HepG2 (cell line): ENCODE data around the gene SLC7A10. TPM values are rescaled to one million over a fixed set of nuclear protein-coding genes. Genes with fewer than 3 reads are reported as not detected.

ENCODE experiments used
- CBX5 ChIP-seq: sonication (generic); formaldehyde crosslinking; IDR thresholded peaks from 2 replicates; pipeline ENCODE4 v1.4.0; 2020; ENCODE audit warnings: missing genetic modification reagents, borderline replicate concordance
- ERF ChIP-seq: IDR thresholded peaks from 2 replicates; pipeline ENCODE4 v1.6.1; 2018; ENCODE audit warnings: missing biosample characterization, missing genetic modification reagents
- FIP1L1 ChIP-seq: fragments of 200-400 bp; formaldehyde crosslinking; IDR thresholded peaks from 2 replicates; pipeline ENCODE4 v1.6.1; 2018; ENCODE audit warnings: low read depth, mild to moderate bottlenecking, low read length, moderate library complexity, borderline replicate concordance; ENCODE audit not compliant: insufficient read depth
- HNRNPUL1 ChIP-seq: fragments of 200-400 bp; formaldehyde crosslinking; IDR thresholded peaks from 2 replicates; pipeline ENCODE4 v1.6.1; 2017; ENCODE audit warnings: low read depth, mild to moderate bottlenecking, low read length, moderate library complexity
- KDM5A ChIP-seq: fragments of 200-600 bp; sonication (generic); IDR thresholded peaks from 2 replicates; pipeline ENCODE4 v1.7.0; 2018; ENCODE audit warnings: antibody characterized with exemption, mild to moderate bottlenecking, low read length, borderline replicate concordance
- MEIS1 ChIP-seq: sonication (generic); formaldehyde crosslinking; IDR thresholded peaks from 2 replicates; pipeline ENCODE4 v1.9.0; 2021; ENCODE audit warnings: mild to moderate bottlenecking, missing genetic modification reagents, moderate library complexity, borderline replicate concordance
- MIER3 ChIP-seq: IDR thresholded peaks from 2 replicates; pipeline ENCODE4 v1.6.1; 2016; ENCODE audit warnings: missing compliant biosample characterization, borderline replicate concordance
- NAIF1 ChIP-seq: sonication (generic); formaldehyde crosslinking; IDR thresholded peaks from 2 replicates; pipeline ENCODE4 v1.5.0; 2020; ENCODE audit warnings: mild to moderate bottlenecking, missing genetic modification reagents, borderline replicate concordance
- PHF5A ChIP-seq: IDR thresholded peaks from one replicate; pipeline ENCODE4 v1.6.1; 2018; ENCODE audit warnings: low read depth, missing genetic modification reagents; ENCODE audit not compliant: unreplicated experiment
- PHF8 ChIP-seq: sonication (generic); formaldehyde crosslinking; IDR thresholded peaks from 2 replicates; pipeline ENCODE4 v1.5.0; 2020; ENCODE audit warnings: missing genetic modification reagents
- POLR2A ChIP-seq, 2 experiments: IDR thresholded peaks; 2 replicates each; pipeline ENCODE4 v1.6.1; 2011; ENCODE audit warnings: low read depth in 2 of 2, low read length in 2 of 2, mild to moderate bottlenecking in 1 of 2, moderate library complexity in 1 of 2; ENCODE audit not compliant: insufficient read depth in 1 of 2
- SP2 ChIP-seq: sonication (generic); formaldehyde crosslinking; IDR thresholded peaks from 2 replicates; pipeline ENCODE4 v1.5.1; 2020; ENCODE audit warnings: mild to moderate bottlenecking, missing genetic modification reagents
- SRSF9 ChIP-seq: fragments of 200-400 bp; formaldehyde crosslinking; IDR thresholded peaks from 2 replicates; pipeline ENCODE4 v1.6.1; 2018; ENCODE audit warnings: borderline replicate concordance, mild to moderate bottlenecking, low read depth, low read length; ENCODE audit not compliant: insufficient read depth, poor library complexity, severe bottlenecking
- SRY ChIP-seq: sonication (generic); formaldehyde crosslinking; IDR thresholded peaks from 2 replicates; pipeline ENCODE4 v1.8.0; 2022; ENCODE audit warnings: mild to moderate bottlenecking, missing genetic modification reagents
- TP53 ChIP-seq: sonication (generic); formaldehyde crosslinking; conservative IDR thresholded peaks from 2 replicates; pipeline ENCODE4 v1.4.0; 2020; ENCODE audit warnings: missing genetic modification reagents
- ZKSCAN1 ChIP-seq: fragments of 150-350 bp; IDR thresholded peaks from 2 replicates; pipeline ENCODE4 v1.6.1; 2014; ENCODE audit warnings: low read length
- ZNF343 ChIP-seq: sonication (generic); formaldehyde crosslinking; IDR thresholded peaks from 2 replicates; pipeline ENCODE4 v1.4.0; 2020; ENCODE audit warnings: mild to moderate bottlenecking, missing genetic modification reagents
- ZNF572 ChIP-seq: sonication (generic); formaldehyde crosslinking; IDR thresholded peaks from 2 replicates; pipeline ENCODE4 v1.5.1; 2020; ENCODE audit warnings: mild to moderate bottlenecking, missing genetic modification reagents
- ZNF614 ChIP-seq: IDR thresholded peaks from 2 replicates; pipeline ENCODE4 v1.6.1; 2018; ENCODE audit warnings: missing biosample characterization, missing genetic modification reagents, inconsistent platforms, borderline replicate concordance
- polyA plus RNA-seq, 8 experiments: library from polyadenylated mRNA; depleted of rRNA in 3 of 8; stranded (reverse) in 7 of 8; unstranded in 1 of 8; fragments of >200 nt; fragmentation: Illumina TruSeq in 4 of 8; extraction: Trizol in 4 of 8; gene quantifications; 2 replicates each; pipeline versions ENCODE4 v1.2.1 to v1.2.3, GENCODE V29; 2011 to 2016; ENCODE audit warnings: low read depth in 4 of 8, missing spikeins in 1 of 8, mixed read lengths in 1 of 8; ENCODE audit not compliant: insufficient read depth in 1 of 8
- total RNA-seq, 5 experiments: library from RNA; depleted of rRNA; stranded (reverse); fragments of >200 nt; fragmentation: Illumina TruSeq; extraction: Trizol; gene quantifications; 2 replicates each; pipeline ENCODE4 v1.2.3, GENCODE V29; 2016; ENCODE audit warnings: low read depth in 1 of 5
- TF ChIP-seq, protein P1 (sequence below): sonication (generic); formaldehyde crosslinking; IDR thresholded peaks from 2 replicates; pipeline ENCODE4 v1.8.0; 2022; ENCODE audit warnings: low read depth, missing genetic modification reagents
- TF ChIP-seq, protein P2 (sequence below): sonication (generic); formaldehyde crosslinking; IDR thresholded peaks from 2 replicates; pipeline ENCODE4 v1.4.0; 2020; ENCODE audit warnings: mild to moderate bottlenecking, missing genetic modification reagents
- TF ChIP-seq, protein P3 (sequence below): sonication (generic); formaldehyde crosslinking; conservative IDR thresholded peaks from 2 replicates; pipeline ENCODE4 v1.4.0; 2020; ENCODE audit warnings: missing genetic modification reagents

The SLC7A10 gene
- total and polyA plus RNA-seq, 2 of the 13 experiments (the other 11 are each of a cell fraction or from before 2014, with no cell fraction given): 1.1 to 2.2 TPM

DNA sequence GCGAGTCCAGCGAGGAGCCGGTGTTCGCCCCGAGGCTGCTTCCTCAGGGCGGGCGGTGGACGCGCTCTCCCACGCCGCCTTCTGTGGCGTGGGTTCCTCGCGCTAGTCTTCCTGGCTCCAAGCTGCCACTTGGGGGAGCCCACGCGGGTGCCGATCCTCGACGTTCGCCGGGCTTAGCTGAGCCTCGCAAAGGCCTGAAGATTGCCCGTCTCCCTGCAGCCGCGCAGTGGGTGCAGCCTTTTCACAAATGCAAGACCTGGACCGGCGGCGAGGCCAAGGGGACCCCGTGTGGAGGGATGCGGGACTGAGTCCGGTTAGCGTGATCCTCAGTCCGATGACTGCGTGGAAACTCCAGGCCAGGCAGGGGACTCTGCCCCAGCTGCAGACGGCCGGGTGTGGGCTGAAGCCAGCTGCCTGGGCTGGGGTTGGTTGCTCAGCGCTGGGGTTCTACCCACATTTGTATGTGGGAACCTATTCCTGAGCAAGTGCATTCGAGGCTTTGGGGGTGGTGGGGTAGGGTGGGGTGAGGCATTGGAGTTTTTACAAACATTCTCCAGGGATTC, 48.2 kb downstream of the SLC7A10 start (continued):
- TF ChIP-seq SP2 (CRISPR knock-in tag): no peak
- TF ChIP-seq, protein P1, sequence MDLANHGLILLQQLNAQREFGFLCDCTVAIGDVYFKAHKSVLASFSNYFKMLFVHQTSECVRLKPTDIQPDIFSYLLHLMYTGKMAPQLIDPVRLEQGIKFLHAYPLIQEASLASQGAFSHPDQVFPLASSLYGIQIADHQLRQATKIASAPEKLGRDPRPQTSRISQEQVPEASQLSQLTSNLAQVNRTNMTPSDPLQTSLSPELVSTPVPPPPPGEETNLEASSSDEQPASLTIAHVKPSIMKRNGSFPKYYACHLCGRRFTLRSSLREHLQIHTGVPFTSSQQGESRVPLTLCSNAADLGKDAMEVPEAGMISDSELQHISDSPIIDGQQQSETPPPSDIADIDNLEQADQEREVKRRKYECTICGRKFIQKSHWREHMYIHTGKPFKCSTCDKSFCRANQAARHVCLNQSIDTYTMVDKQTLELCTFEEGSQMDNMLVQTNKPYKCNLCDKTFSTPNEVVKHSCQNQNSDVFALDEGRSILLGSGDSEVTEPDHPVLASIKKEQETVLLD (CRISPR knock-in tag): no peak
- no peak for TF ChIP-seq TP53 (CRISPR knock-in tag)
- no peak for TF ChIP-seq ZKSCAN1
- TF ChIP-seq CBX5 (CRISPR knock-in tag): no peak
- no peak for TF ChIP-seq SRY (CRISPR knock-in tag)
- TF ChIP-seq ZNF614 (CRISPR knock-in tag): no peak
- no peak for TF ChIP-seq HNRNPUL1
- no peak for TF ChIP-seq MEIS1
- no peak for TF ChIP-seq FIP1L1
- TF ChIP-seq KDM5A: no peak
- TF ChIP-seq PHF5A: no peak
- TF ChIP-seq, protein P2, sequence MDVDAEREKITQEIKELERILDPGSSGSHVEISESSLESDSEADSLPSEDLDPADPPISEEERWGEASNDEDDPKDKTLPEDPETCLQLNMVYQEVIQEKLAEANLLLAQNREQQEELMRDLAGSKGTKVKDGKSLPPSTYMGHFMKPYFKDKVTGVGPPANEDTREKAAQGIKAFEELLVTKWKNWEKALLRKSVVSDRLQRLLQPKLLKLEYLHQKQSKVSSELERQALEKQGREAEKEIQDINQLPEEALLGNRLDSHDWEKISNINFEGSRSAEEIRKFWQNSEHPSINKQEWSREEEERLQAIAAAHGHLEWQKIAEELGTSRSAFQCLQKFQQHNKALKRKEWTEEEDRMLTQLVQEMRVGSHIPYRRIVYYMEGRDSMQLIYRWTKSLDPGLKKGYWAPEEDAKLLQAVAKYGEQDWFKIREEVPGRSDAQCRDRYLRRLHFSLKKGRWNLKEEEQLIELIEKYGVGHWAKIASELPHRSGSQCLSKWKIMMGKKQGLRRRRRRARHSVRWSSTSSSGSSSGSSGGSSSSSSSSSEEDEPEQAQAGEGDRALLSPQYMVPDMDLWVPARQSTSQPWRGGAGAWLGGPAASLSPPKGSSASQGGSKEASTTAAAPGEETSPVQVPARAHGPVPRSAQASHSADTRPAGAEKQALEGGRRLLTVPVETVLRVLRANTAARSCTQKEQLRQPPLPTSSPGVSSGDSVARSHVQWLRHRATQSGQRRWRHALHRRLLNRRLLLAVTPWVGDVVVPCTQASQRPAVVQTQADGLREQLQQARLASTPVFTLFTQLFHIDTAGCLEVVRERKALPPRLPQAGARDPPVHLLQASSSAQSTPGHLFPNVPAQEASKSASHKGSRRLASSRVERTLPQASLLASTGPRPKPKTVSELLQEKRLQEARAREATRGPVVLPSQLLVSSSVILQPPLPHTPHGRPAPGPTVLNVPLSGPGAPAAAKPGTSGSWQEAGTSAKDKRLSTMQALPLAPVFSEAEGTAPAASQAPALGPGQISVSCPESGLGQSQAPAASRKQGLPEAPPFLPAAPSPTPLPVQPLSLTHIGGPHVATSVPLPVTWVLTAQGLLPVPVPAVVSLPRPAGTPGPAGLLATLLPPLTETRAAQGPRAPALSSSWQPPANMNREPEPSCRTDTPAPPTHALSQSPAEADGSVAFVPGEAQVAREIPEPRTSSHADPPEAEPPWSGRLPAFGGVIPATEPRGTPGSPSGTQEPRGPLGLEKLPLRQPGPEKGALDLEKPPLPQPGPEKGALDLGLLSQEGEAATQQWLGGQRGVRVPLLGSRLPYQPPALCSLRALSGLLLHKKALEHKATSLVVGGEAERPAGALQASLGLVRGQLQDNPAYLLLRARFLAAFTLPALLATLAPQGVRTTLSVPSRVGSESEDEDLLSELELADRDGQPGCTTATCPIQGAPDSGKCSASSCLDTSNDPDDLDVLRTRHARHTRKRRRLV (CRISPR knock-in tag): no peak
- TF ChIP-seq MIER3 (CRISPR knock-in tag): no peak
- TF ChIP-seq ZNF572 (CRISPR knock-in tag): no peak
- TF ChIP-seq SRSF9: no peak
- TF ChIP-seq PHF8 (CRISPR knock-in tag): no peak
- TF ChIP-seq, protein P3, sequence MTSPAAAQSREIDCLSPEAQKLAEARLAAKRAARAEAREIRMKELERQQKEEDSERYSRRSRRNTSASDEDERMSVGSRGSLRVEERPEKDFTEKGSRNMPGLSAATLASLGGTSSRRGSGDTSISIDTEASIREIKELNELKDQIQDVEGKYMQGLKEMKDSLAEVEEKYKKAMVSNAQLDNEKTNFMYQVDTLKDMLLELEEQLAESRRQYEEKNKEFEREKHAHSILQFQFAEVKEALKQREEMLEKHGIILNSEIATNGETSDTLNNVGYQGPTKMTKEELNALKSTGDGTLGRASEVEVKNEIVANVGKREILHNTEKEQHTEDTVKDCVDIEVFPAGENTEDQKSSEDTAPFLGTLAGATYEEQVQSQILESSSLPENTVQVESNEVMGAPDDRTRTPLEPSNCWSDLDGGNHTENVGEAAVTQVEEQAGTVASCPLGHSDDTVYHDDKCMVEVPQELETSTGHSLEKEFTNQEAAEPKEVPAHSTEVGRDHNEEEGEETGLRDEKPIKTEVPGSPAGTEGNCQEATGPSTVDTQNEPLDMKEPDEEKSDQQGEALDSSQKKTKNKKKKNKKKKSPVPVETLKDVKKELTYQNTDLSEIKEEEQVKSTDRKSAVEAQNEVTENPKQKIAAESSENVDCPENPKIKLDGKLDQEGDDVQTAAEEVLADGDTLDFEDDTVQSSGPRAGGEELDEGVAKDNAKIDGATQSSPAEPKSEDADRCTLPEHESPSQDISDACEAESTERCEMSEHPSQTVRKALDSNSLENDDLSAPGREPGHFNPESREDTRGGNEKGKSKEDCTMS: no peak
- TF ChIP-seq ERF: no peak
- TF ChIP-seq ZNF343 (CRISPR knock-in tag): no peak
- TF ChIP-seq POLR2A (IDR thresholded peaks at IDR 0.05; ENCODE audit: insufficient read depth in 1 of 2, low read depth in 2 of 2, low read length in 2 of 2): no peak
- no peak for TF ChIP-seq NAIF1 (CRISPR knock-in tag)
